Activated B cell treated with CpG ODN at 0.5 μM for 24 hours (primary cell): ENCODE data around the gene SLC30A7. TPM values are rescaled to one million over a fixed set of nuclear protein-coding genes. Genes with fewer than 3 reads are reported as not detected.
"Not testable (repeated sequence)": the region's sequence is repeated elsewhere in the genome, so short reads cannot be mapped to it uniquely, and the experiment has no call there.

ENCODE experiments used
- ATAC-seq: fragments of 200-7000 bp; cut with Tn5 transposase; one replicate; pipeline ENCODE4 v1.10.0; 2021; ENCODE audit warnings: low read depth, mild to moderate bottlenecking, moderate library complexity
- CTCF ChIA-PET: fragments of 350-600 bp; sonication (Branson Sonifier 250); formaldehyde crosslinking; loops from one replicate; lab custom pipeline; 2021; ENCODE audit warnings: antibody characterized with exemption; lab: Charles Lee
- POLR2A ChIA-PET: fragments of 350-600 bp; sonication (Branson Sonifier 250); formaldehyde crosslinking; loops from one replicate; lab custom pipeline; 2021; ENCODE audit warnings: antibody characterized with exemption; lab: Charles Lee
- DNase-seq: peaks from one replicate; pipeline ENCODE4 v3.0.0; 2022
- H3K27ac Mint-ChIP-seq: one replicate; pipeline ENCODE4 v1.8.0; 2020; ENCODE audit warnings: mixed read lengths
- H3K27me3 Mint-ChIP-seq: one replicate; pipeline ENCODE4 v1.8.0; 2021; ENCODE audit warnings: mixed read lengths
- H3K36me3 Mint-ChIP-seq: one replicate; pipeline ENCODE4 v1.8.0; 2021; ENCODE audit warnings: low read depth, mixed read lengths
- H3K4me1 Mint-ChIP-seq: one replicate; pipeline ENCODE4 v1.8.0; 2021; ENCODE audit warnings: mixed read lengths
- H3K4me3 Mint-ChIP-seq: one replicate; pipeline ENCODE4 v1.8.0; 2020; ENCODE audit warnings: mild to moderate bottlenecking, mixed read lengths
- H3K9me3 Mint-ChIP-seq: one replicate; pipeline ENCODE4 v1.8.0; 2020; ENCODE audit warnings: mixed read lengths
- CTCF ChIP-seq: fragments of 200-600 bp; IDR thresholded peaks from one replicate; pipeline ENCODE4 v1.8.0; 2022; ENCODE audit warnings: antibody characterized with exemption, mild to moderate bottlenecking
- intact Hi-C: fragments of 100-400 bp; cut with micrococcal nuclease; formaldehyde crosslinking; loops from one replicate; pipeline ENCODE4 v1.15.1; 2024
- total RNA-seq: library from RNA; stranded (reverse); gene quantifications from 2 replicates; pipeline ENCODE4 v1.2.3, GENCODE V29; 2022

The SLC30A7 gene
- total RNA-seq, 1 donor from 2014 or later: 25.7 TPM

GRCh38 chr1:100931716-100932115, 35.8 kb downstream of the SLC30A7 start:
- no peak for TF ChIP-seq CTCF
- no peak for ATAC-seq
- ChIA-PET POLR2A (interaction anchor here (0.9 kb wide), 1 partner anchor 305 kb away, joined by 9 read pairs; the partner anchor contains the start of gene S1PR1), CTCF (interaction anchor here (1.4 to 2.2 kb wide), 3 partner anchors 307 to 357 kb away, joined by 4 to 7 read pairs (median 4); no protein-coding TSS in a partner anchor)
- no peak for DNase-seq
- no peaks in the 10 kb centered on the region for H3K27me3 Mint-ChIP-seq
- H3K27ac Mint-ChIP-seq: no peak overlapping the region
- peaks cover 37% of the 10 kb centered on the region for H3K36me3 Mint-ChIP-seq
- intact Hi-C loops: loop anchor here (2.0 kb wide), 1 partner anchor 357 kb away; no protein-coding TSS in a partner anchor
- H3K4me1 Mint-ChIP-seq: peaks cover 18% of the 10 kb centered on the region
- peaks cover 2% of the 10 kb centered on the region for H3K9me3 Mint-ChIP-seq
- no peak overlapping the region for H3K4me3 Mint-ChIP-seq

GRCh38 chr1:100933555-100933954, 37.7 kb downstream of the SLC30A7 start:
- H3K4me3 Mint-ChIP-seq, H3K27me3 Mint-ChIP-seq, DNase-seq, ATAC-seq, H3K27ac Mint-ChIP-seq, intact Hi-C loops, H3K9me3 Mint-ChIP-seq: not testable (repeated sequence)
- CTCF ChIA-PET: interaction anchor here (0.7 to 2.2 kb wide), 2 partner anchors 355 to 357 kb away, joined by 3 to 7 read pairs; no protein-coding TSS in a partner anchor
- POLR2A ChIA-PET: interaction anchor here (0.7 kb wide), 1 partner anchor 303 kb away, joined by 4 read pairs; no protein-coding TSS in a partner anchor
- H3K36me3 Mint-ChIP-seq: peaks cover 51% of the 10 kb centered on the region
- H3K4me1 Mint-ChIP-seq: peaks cover 18% of the 10 kb centered on the region

- peaks cover 17% of the 10 kb centered on the region for H3K4me1 Mint-ChIP-seq
- no peak overlapping the region for H3K27ac Mint-ChIP-seq
- CTCF ChIA-PET: no interaction called here
- intact Hi-C loops: loop anchor here (5.0 kb wide), 1 partner anchor 36 kb away; no protein-coding TSS in a partner anchor
- H3K36me3 Mint-ChIP-seq: peaks cover 64% of the 10 kb centered on the region
- H3K4me3 Mint-ChIP-seq: no peak overlapping the region
- no peak for ATAC-seq
- peaks cover 2% of the 10 kb centered on the region for H3K9me3 Mint-ChIP-seq
- H3K27me3 Mint-ChIP-seq: no peaks in the 10 kb centered on the region
- TF ChIP-seq CTCF: no peak
- POLR2A ChIA-PET: no interaction called here
- DNase-seq: no peak
Observed at GRCh38 chr1:100936194-100936967, 40.5 kb downstream of the SLC30A7 start.

GRCh38 chr1:100941098-100941527, 45.2 kb downstream of the SLC30A7 start:
- TF ChIP-seq CTCF: no peak
- CTCF ChIA-PET: interaction anchor here (1.0 to 1.4 kb wide), 2 partner anchors 44 to 347 kb away, joined by 3 to 5 read pairs; no protein-coding TSS in a partner anchor
- Mint-ChIP-seq H3K27ac (no peak overlapping the region), H3K36me3 (peaks cover 68% of the 10 kb centered on the region), H3K9me3 (peaks cover under 1% of the 10 kb centered on the region), H3K4me1 (peaks cover 38% of the 10 kb centered on the region), H3K4me3 (no peak overlapping the region), H3K27me3 (no peaks in the 10 kb centered on the region)
- ATAC-seq (no peak), DNase-seq (no peak)
- intact Hi-C loops: loop anchor here (2.0 kb wide), 1 partner anchor 16 kb away; no protein-coding TSS in a partner anchor
- POLR2A ChIA-PET: interaction anchor here (1.0 kb wide), 1 partner anchor 11 kb away, joined by 3 read pairs; no protein-coding TSS in a partner anchor

- intact Hi-C loops: loop anchor here (2.0 kb wide), 1 partner anchor 15 kb away; no protein-coding TSS in a partner anchor
- POLR2A ChIA-PET: no interaction called here
- Mint-ChIP-seq H3K4me3 (no peak overlapping the region), H3K36me3 (peaks cover 68% of the 10 kb centered on the region), H3K27ac (no peak overlapping the region), H3K4me1 (peaks cover 38% of the 10 kb centered on the region), H3K9me3 (peaks cover 5% of the 10 kb centered on the region), H3K27me3 (no peaks in the 10 kb centered on the region)
- ATAC-seq (no peak), DNase-seq (no peak)
- no peak for TF ChIP-seq CTCF
- CTCF ChIA-PET: interaction anchor here (1.2 kb wide), 1 partner anchor 297 kb away, joined by 3 read pairs; no protein-coding TSS in a partner anchor
Observed at GRCh38 chr1:100941580-100942216, 45.8 kb downstream of the SLC30A7 start.
